ENCODE results near the gene DCTD.

GRCh38 chr4:182878633-182879495 is 38.3 kb downstream of the DCTD start:
- TF ChIP-seq NR2C2 (IDR thresholded peaks at IDR 0.05; ENCODE audit: borderline replicate concordance, control insufficient read depth, insufficient read length, low read depth) (no peak), FOXK2 (IDR thresholded peaks at IDR 0.05) (no peak), HSF1 (IDR thresholded peaks at IDR 0.05; ENCODE audit: low read depth, low read length) (no peak), E4F1 (IDR thresholded peaks at IDR 0.05; ENCODE audit: borderline replicate concordance, partially characterized antibody) (no peak), MAX (IDR thresholded peaks at IDR 0.05; ENCODE audit: low read depth, low read length) (no peak), FOXM1 (IDR thresholded peaks at IDR 0.05; ENCODE audit: low read depth, low read length) (no peak), HDGF (IDR thresholded peaks at IDR 0.05) (no peak), ATF2 (IDR thresholded peaks at IDR 0.05; ENCODE audit: low read length) (no peak), CTCF (IDR thresholded peaks at IDR 0.05 in 2 of 3, conservative IDR thresholded peaks at IDR 0.05 in 1 of 3; ENCODE audit: control insufficient read depth in 2 of 3, extremely low read depth in 1 of 3, insufficient read depth in 1 of 3, low read depth in 3 of 3, low read length in 3 of 3) (no peak), SP1 (IDR thresholded peaks at IDR 0.05; ENCODE audit: low read depth, low read length) (no peak), EP300 (IDR thresholded peaks at IDR 0.05; ENCODE audit: borderline replicate concordance in 1 of 2, control insufficient read depth in 1 of 2, low read depth in 2 of 2, low read length in 2 of 2) (no peak), GATAD2B (conservative IDR thresholded peaks at IDR 0.05; ENCODE audit: low read depth) (no peak), NFYA (IDR thresholded peaks at IDR 0.05; ENCODE audit: borderline replicate concordance, low read depth, low read length) (no peak)
